ENCODE results near the gene FLT4. TPM values are rescaled to one million over a fixed set of nuclear protein-coding genes. Genes with fewer than 3 reads are reported as not detected.

FLT4 gene
- total and polyA plus RNA-seq, 9 of the 15 experiments (the other 6 are each of a cell fraction or from before 2014, with no cell fraction given): 0.01 to 0.42 (median 0.14) TPM; not detected in 2

DNA sequence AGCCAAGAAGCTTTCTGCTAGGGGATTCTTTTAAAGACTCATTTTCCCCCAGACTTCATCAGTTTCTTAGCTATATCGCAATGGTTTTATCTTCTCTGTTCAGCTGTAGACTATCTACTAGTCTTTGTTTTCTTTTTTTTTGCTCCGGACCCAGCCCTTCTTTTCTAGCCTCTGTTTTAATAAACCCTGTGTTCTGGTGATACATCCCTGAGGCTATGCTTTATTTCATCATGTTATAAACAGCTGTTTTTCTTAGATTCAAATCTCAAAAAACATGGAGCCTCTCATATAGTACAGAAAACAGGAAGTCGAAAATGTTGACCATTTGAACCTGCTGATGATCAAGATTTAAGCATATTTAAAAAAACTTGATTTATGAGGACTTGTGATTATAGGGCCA lies 95.9 kb downstream of the FLT4 start (continued):
- TF ChIP-seq, protein P1, sequence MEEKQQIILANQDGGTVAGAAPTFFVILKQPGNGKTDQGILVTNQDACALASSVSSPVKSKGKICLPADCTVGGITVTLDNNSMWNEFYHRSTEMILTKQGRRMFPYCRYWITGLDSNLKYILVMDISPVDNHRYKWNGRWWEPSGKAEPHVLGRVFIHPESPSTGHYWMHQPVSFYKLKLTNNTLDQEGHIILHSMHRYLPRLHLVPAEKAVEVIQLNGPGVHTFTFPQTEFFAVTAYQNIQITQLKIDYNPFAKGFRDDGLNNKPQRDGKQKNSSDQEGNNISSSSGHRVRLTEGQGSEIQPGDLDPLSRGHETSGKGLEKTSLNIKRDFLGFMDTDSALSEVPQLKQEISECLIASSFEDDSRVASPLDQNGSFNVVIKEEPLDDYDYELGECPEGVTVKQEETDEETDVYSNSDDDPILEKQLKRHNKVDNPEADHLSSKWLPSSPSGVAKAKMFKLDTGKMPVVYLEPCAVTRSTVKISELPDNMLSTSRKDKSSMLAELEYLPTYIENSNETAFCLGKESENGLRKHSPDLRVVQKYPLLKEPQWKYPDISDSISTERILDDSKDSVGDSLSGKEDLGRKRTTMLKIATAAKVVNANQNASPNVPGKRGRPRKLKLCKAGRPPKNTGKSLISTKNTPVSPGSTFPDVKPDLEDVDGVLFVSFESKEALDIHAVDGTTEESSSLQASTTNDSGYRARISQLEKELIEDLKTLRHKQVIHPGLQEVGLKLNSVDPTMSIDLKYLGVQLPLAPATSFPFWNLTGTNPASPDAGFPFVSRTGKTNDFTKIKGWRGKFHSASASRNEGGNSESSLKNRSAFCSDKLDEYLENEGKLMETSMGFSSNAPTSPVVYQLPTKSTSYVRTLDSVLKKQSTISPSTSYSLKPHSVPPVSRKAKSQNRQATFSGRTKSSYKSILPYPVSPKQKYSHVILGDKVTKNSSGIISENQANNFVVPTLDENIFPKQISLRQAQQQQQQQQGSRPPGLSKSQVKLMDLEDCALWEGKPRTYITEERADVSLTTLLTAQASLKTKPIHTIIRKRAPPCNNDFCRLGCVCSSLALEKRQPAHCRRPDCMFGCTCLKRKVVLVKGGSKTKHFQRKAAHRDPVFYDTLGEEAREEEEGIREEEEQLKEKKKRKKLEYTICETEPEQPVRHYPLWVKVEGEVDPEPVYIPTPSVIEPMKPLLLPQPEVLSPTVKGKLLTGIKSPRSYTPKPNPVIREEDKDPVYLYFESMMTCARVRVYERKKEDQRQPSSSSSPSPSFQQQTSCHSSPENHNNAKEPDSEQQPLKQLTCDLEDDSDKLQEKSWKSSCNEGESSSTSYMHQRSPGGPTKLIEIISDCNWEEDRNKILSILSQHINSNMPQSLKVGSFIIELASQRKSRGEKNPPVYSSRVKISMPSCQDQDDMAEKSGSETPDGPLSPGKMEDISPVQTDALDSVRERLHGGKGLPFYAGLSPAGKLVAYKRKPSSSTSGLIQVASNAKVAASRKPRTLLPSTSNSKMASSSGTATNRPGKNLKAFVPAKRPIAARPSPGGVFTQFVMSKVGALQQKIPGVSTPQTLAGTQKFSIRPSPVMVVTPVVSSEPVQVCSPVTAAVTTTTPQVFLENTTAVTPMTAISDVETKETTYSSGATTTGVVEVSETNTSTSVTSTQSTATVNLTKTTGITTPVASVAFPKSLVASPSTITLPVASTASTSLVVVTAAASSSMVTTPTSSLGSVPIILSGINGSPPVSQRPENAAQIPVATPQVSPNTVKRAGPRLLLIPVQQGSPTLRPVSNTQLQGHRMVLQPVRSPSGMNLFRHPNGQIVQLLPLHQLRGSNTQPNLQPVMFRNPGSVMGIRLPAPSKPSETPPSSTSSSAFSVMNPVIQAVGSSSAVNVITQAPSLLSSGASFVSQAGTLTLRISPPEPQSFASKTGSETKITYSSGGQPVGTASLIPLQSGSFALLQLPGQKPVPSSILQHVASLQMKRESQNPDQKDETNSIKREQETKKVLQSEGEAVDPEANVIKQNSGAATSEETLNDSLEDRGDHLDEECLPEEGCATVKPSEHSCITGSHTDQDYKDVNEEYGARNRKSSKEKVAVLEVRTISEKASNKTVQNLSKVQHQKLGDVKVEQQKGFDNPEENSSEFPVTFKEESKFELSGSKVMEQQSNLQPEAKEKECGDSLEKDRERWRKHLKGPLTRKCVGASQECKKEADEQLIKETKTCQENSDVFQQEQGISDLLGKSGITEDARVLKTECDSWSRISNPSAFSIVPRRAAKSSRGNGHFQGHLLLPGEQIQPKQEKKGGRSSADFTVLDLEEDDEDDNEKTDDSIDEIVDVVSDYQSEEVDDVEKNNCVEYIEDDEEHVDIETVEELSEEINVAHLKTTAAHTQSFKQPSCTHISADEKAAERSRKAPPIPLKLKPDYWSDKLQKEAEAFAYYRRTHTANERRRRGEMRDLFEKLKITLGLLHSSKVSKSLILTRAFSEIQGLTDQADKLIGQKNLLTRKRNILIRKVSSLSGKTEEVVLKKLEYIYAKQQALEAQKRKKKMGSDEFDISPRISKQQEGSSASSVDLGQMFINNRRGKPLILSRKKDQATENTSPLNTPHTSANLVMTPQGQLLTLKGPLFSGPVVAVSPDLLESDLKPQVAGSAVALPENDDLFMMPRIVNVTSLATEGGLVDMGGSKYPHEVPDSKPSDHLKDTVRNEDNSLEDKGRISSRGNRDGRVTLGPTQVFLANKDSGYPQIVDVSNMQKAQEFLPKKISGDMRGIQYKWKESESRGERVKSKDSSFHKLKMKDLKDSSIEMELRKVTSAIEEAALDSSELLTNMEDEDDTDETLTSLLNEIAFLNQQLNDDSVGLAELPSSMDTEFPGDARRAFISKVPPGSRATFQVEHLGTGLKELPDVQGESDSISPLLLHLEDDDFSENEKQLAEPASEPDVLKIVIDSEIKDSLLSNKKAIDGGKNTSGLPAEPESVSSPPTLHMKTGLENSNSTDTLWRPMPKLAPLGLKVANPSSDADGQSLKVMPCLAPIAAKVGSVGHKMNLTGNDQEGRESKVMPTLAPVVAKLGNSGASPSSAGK (IDR thresholded peaks at IDR 0.05): no peak
- TF ChIP-seq ZNF274 (IDR thresholded peaks at IDR 0.05; ENCODE audit: borderline replicate concordance, low read depth, low read length) (no peak), CBFA2T3 (IDR thresholded peaks at IDR 0.05) (peak; percentile 88), CCAR2 (IDR thresholded peaks at IDR 0.05; ENCODE audit: low read depth, low read length) (no peak), ZC3H4 (CRISPR knock-in tag; IDR thresholded peaks at IDR 0.05; ENCODE audit: borderline replicate concordance) (no peak), NRF1 (conservative IDR thresholded peaks at IDR 0.05 in 1 of 2, IDR thresholded peaks at IDR 0.05 in 1 of 2) (no peak), XRCC4 (IDR thresholded peaks at IDR 0.05; ENCODE audit: extremely low read depth, insufficient read depth, insufficient read length) (no peak), TARDBP (IDR thresholded peaks at IDR 0.05) (0 out of 2 replicates have a peak, but pooled peaks have one; percentile 56), TSC22D4 (tag; IDR thresholded peaks at IDR 0.05) (no peak), ZNF282 (CRISPR knock-in tag; IDR thresholded peaks at IDR 0.05) (no peak)
- TF ChIP-seq, protein P2, sequence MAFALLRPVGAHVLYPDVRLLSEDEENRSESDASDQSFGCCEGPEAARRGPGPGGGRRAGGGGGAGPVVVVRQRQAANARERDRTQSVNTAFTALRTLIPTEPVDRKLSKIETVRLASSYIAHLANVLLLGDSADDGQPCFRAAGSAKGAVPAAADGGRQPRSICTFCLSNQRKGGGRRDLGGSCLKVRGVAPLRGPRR (CRISPR knock-in tag; IDR thresholded peaks at IDR 0.05): no peak
- TF ChIP-seq, protein P3, sequence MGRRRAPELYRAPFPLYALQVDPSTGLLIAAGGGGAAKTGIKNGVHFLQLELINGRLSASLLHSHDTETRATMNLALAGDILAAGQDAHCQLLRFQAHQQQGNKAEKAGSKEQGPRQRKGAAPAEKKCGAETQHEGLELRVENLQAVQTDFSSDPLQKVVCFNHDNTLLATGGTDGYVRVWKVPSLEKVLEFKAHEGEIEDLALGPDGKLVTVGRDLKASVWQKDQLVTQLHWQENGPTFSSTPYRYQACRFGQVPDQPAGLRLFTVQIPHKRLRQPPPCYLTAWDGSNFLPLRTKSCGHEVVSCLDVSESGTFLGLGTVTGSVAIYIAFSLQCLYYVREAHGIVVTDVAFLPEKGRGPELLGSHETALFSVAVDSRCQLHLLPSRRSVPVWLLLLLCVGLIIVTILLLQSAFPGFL (CRISPR knock-in tag; IDR thresholded peaks at IDR 0.05): no peak
- TF ChIP-seq, protein P4, sequence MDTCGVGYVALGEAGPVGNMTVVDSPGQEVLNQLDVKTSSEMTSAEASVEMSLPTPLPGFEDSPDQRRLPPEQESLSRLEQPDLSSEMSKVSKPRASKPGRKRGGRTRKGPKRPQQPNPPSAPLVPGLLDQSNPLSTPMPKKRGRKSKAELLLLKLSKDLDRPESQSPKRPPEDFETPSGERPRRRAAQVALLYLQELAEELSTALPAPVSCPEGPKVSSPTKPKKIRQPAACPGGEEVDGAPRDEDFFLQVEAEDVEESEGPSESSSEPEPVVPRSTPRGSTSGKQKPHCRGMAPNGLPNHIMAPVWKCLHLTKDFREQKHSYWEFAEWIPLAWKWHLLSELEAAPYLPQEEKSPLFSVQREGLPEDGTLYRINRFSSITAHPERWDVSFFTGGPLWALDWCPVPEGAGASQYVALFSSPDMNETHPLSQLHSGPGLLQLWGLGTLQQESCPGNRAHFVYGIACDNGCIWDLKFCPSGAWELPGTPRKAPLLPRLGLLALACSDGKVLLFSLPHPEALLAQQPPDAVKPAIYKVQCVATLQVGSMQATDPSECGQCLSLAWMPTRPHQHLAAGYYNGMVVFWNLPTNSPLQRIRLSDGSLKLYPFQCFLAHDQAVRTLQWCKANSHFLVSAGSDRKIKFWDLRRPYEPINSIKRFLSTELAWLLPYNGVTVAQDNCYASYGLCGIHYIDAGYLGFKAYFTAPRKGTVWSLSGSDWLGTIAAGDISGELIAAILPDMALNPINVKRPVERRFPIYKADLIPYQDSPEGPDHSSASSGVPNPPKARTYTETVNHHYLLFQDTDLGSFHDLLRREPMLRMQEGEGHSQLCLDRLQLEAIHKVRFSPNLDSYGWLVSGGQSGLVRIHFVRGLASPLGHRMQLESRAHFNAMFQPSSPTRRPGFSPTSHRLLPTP (IDR thresholded peaks at IDR 0.05; ENCODE audit: borderline replicate concordance, extremely low read depth, insufficient read length): no peak
